ENCODE measurements around the gene CERS5.

- TF ChIP-seq POLR2A (IDR thresholded peaks at IDR 0.05) (no peak), CTCF (IDR thresholded peaks at IDR 0.05) (no peak)
Measured at GRCh38 chr12:50190859-50191258, 23.7 kb upstream of the CERS5 start.
